GM12874 (cell line): ENCODE data around the gene DERA.

Experiments used
- TF ChIP-seq, protein P1 (sequence below): IDR thresholded peaks from 2 replicates; pipeline ENCODE4 v1.5.1; 2011; ENCODE audit warnings: low read depth, mild to moderate bottlenecking, control low read depth, low read length, moderate library complexity; ENCODE audit not compliant: insufficient read depth

DERA gene

DNA sequence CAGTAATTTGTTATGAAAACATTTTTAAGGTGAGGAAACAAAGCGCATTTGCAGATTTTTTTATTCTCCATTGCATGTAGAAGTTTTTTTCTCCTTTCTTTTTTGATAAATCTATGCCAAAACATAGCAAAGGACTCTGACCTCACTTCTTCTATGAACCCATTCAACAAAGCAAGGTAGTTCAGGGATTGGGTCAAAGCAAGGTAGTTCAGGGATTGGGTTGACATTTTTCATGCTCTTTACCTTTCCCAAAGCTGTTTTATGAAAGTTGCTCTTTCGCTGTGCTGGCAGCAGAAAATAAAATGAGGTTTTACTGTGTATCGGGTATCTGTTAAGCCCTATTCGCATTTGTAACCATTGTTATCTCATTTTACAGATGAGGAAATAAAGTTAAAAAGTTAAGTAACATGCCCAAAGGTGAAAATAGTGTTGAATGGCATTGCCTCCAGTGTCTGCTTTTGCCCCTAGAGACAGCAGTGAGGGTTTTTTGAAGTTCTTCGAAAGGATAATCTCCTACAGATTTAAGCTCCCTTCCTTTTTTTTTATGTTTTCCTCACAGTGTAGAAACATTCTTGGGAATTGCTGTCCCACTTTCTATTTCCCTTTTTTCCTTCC, 18.4 kb upstream of the DERA start:
- TF ChIP-seq, protein P1, sequence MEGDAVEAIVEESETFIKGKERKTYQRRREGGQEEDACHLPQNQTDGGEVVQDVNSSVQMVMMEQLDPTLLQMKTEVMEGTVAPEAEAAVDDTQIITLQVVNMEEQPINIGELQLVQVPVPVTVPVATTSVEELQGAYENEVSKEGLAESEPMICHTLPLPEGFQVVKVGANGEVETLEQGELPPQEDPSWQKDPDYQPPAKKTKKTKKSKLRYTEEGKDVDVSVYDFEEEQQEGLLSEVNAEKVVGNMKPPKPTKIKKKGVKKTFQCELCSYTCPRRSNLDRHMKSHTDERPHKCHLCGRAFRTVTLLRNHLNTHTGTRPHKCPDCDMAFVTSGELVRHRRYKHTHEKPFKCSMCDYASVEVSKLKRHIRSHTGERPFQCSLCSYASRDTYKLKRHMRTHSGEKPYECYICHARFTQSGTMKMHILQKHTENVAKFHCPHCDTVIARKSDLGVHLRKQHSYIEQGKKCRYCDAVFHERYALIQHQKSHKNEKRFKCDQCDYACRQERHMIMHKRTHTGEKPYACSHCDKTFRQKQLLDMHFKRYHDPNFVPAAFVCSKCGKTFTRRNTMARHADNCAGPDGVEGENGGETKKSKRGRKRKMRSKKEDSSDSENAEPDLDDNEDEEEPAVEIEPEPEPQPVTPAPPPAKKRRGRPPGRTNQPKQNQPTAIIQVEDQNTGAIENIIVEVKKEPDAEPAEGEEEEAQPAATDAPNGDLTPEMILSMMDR, result no peak

DNA sequence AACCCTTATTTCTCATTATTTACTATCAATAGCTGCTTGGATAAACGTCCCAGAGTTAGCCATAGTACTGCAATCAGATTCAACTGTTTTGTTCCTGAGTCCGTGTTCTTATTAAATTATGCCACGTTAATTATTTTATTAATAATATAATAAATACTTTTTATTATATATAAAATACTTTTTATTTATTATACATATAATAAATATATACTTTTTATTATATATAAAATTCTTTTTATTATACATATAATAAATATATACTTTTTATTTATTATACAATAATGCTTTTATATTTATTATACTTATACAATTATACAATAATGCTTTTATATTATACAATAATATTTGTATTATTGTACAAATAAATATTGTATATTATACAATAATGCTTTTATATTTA, 17.9 kb upstream of the DERA start:
- TF ChIP-seq, protein P1, result no peak

DNA sequence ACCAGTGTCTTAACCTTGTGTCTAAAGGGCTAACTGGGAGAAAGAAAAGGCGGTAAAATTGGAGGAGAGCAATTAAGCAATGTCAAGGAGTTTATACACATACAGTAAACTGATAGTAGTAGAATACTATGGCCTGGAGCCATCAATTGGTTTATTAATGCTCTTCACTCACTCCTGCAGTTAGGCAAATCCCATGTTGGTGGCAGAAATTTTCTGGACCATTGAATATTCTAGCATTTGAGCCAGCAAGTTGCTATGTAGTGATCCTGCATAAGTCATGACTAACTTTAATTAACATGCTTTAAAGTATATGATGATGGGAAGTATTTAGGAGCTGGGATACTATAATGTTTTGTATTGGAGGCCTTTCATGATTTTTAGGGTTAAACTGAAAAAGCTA, 14.3 kb upstream of the DERA start:
- TF ChIP-seq, protein P1, result no peak

DNA sequence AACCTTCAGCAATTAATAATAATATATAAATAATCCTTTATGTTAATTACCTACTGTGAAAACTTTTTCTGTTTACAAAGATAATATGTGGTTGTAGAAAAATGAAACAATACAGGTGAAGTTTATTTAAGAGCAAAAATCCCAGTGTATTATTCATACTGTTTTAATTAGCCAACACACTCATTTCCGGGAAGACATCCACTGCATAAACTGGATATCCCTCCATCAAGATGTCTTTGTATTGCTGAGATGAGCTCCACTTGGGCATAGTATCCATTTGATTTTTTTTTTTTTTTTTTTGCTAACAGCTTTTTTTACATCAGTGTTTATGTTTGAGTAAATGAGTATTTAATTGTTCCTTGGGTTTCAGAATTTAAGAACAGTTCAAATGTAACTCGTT, 13.7 kb upstream of the DERA start:
- TF ChIP-seq, protein P1, result no peak

DNA sequence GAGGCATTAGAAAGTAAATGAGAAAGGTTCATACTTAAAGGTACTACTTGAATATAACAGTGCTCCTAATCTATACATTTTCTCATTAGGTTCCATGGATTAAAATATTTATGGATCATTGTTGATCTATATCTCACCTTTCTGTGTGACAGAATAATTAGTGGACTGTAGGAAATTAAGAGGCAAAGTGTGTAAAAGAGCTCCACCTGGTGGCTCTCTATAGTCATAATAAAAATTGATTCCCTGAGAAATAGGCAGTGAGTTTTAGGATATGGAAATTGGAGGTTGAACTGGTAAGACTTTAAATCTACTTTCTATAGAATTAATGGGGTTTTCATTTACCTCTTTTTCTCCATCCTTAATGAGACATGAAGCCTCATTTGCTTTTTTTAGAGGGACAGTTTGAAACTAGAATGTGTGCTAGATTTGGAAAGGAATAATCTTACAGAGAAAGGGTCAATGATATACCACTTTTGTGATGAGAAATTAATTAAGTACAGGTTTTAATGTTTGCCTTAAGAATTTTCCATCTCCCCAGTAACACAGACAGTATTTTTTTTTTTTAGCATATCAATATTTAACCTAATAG, 11.8 kb upstream of the DERA start:
- TF ChIP-seq, protein P1, result peak; percentile 33; the same call in 1 of the 2 replicates

DNA sequence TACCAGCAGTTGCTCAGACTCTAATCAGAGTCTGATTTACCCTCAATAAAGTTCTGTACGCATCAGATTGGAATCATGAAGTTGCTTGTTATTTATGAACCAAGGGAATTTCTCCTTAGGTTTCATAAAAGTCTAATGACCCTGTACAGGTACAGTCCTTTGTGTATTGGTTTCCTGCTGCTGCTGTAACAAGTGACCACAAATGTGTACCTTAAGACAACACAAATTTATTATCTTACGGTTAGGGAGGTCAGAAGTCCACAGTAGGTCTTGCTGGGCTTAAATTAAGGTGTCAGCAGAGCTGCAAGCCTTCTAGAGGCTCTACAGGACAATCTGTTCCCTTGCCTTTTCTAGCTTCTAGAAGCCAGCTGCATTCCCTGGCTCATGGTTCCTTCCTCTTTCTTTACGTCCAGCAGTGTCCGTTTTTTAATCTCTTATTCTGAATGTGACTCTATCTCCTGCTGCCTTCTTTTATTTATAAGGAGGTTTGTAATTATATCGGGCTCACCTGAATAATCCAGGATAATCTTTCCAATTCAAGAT, 6.7 kb upstream of the DERA start:
- TF ChIP-seq, protein P1, result no peak

DNA sequence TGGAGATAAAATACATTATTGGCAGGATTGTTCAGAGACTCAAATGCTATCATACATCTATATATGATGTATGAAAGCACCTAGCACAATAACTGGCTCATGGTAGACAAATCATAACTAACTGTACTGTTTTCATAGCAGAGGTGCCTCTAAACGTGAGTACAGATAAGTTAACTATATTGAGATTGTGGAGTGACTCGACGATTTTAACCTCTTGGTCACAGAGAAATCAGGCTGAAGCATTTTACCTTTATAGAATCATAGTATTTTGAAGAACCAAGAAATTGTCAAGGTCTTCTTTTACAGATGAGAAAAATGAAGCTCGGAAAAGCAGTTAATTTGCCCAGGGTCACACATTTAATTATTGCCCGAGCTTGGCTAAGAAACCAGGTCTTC, 666 bp upstream of the DERA start:
- TF ChIP-seq, protein P1, result no peak
